Heart right ventricle (tissue), 16 donors: Measurements from ENCODE around the gene MTCL1. TPM values are rescaled to one million over a fixed set of nuclear protein-coding genes. Genes with fewer than 3 reads are reported as not detected.

ENCODE experiments used
- ATAC-seq, 8 donors: fragments of 200-7000 bp; cut with Tn5 transposase; one replicate each; pipeline ENCODE4 v1.9.1; 2020; ENCODE audit warnings: mild to moderate bottlenecking in 8 of 8, moderate library complexity in 8 of 8, moderate number of reproducible peaks in 1 of 8
- DNase-seq, 2 donors: peaks; one replicate each; pipeline ENCODE4 v3.0.0-alpha.2; 2020
- H3K27ac ChIP-seq, 10 donors: fragments of 200-600 bp; sonication (generic) in 2 of 10; one replicate each; pipeline versions ENCODE4 v1.5.0 to v1.8.0; 2020 to 2022; ENCODE audit warnings: mild to moderate bottlenecking in 3 of 10
- H3K27me3 ChIP-seq, 7 donors: fragments of 200-600 bp; one replicate each; pipeline ENCODE4 v1.8.0; 2021 to 2022; ENCODE audit warnings: mild to moderate bottlenecking in 2 of 7
- H3K36me3 ChIP-seq, 9 donors: fragments of 200-600 bp; sonication (generic) in 1 of 9; one replicate each; pipeline versions ENCODE4 v1.5.0 to v1.8.0; 2020 to 2022; ENCODE audit warnings: mild to moderate bottlenecking in 2 of 9
- H3K4me1 ChIP-seq, 9 donors: fragments of 200-600 bp; sonication (generic) in 1 of 9; one replicate each; pipeline versions ENCODE4 v1.5.0 to v1.8.0; 2020 to 2022; ENCODE audit warnings: mild to moderate bottlenecking in 4 of 9
- H3K4me3 ChIP-seq, 10 donors: fragments of 200-600 bp; sonication (generic) in 2 of 10; one replicate each; pipeline versions ENCODE4 v1.5.0 to v1.8.0; 2020 to 2022; ENCODE audit warnings: mild to moderate bottlenecking in 7 of 10, moderate library complexity in 2 of 10
- H3K9me3 ChIP-seq, 11 donors: fragments of 200-600 bp in 10 of 11; sonication (generic) in 2 of 11; one replicate each; pipeline versions ENCODE4 v1.5.0 to v1.8.0; 2013 to 2022; ENCODE audit warnings: mild to moderate bottlenecking in 2 of 11, control low read depth in 1 of 11, moderate library complexity in 1 of 11
- CTCF ChIP-seq, 9 donors: fragments of 200-600 bp; sonication (generic) in 2 of 9; IDR thresholded peaks; one replicate each; pipeline versions ENCODE4 v1.5.0 to v1.8.0; 2021 to 2022; ENCODE audit warnings: antibody characterized with exemption in 9 of 9, mild to moderate bottlenecking in 5 of 9, moderate library complexity in 1 of 9
- WGBS, 2 donors: extraction: QIAGEN DNeasy Blood & Tissue Kit; methylation state at CpG; one replicate each; pipeline ENCODE4 v1.1.7; 2013; ENCODE audit warnings: inconsistent platforms in 1 of 2; 5-methylcytosine and 5-hydroxymethylcytosine counted together
- intact Hi-C, 10 donors: fragments of 100-400 bp; cut with DNase I; formaldehyde crosslinking; loops; one replicate each; pipeline versions ENCODE4 v1.11.1 to v1.14.2; 2022
- polyA plus RNA-seq, 2 donors: library from polyadenylated mRNA; stranded (reverse); fragments of 200-250 nt; gene quantifications; one replicate each; pipeline ENCODE4 v1.2.3, GENCODE V29; 2013
- total RNA-seq, 10 donors: library from RNA; stranded (reverse); fragmentation: NEBNext Ultra II Directional in 3 of 10; extraction: Animal tissue kit (Norgen Biotek cat#: 25700) in 3 of 10; gene quantifications; one replicate each; pipeline versions ENCODE4 v1.2.1 to v1.2.4, GENCODE V29; 2021 to 2023
- donor health status: Arrhythmogenic right ventricular cardiomyopathy.
- donor health status: ischemic (EF 13 %, LVEDD 7.1; RV severe dilation, severe dysfunction).
- donor health status: healthy with polysubstance abuse.
- donor health status: DM: no; HTN: yes; CAD: no.
- donor health status: DM: no; HTN: no; CAD: no.
- donor health status: ischemic (EF 25% LVEDD 6.9; RV normal size, moderate dysfunction).
- donor health status: ischemic (EF 25% LVEDD 5.7; RV mildly dilated, moderate dysfunction).
- donor health status: healthy.
- donor health status: DM: yes; HTN: yes; CAD: no.
- donor health status: Ischemic cardiomyopathy.
- donor health status: ischemic (EF 35%, LVEDD 5.7; RV mildly dilated, moderate dysfunction).
- donor health status: nonischemic (EF 11% LVEDD 7.7; RV severe dilation, severe dysfunction).
- donor health status: DM: yes; HTN: yes; CAD: no.
- donor health status: PGD.
- donor health status: ischemic (EF 29% LVEDD 5.4; RV normal size, mild dysfunction).
- donor health status: nonischemic (EF 23%, LVEDD 6.1; RV moderate dilation, normal function).

The MTCL1 gene
- total and polyA plus RNA-seq, 12 donors: 1.9 to 17.2 (median 8.8) TPM

- no peak for TF ChIP-seq CTCF (IDR thresholded peaks at IDR 0.05)
- WGBS, 2 donors: 81 to 88% methylated on average over 4 of the region's 4 CpGs
These were observed 35.8 kb upstream of the MTCL1 start for GRCh38 chr18:8669571-8669970.

GRCh38 chr18:8673256-8674209 lies 31.8 kb upstream of the MTCL1 start:
- no peaks in the 10 kb centered on the region for H3K9me3 ChIP-seq
- H3K4me3 ChIP-seq: no peak overlapping the region
- H3K36me3 ChIP-seq: no peaks in the 10 kb centered on the region
- no peak for ATAC-seq
- H3K27me3 ChIP-seq: no peaks in the 10 kb centered on the region
- 89 to 92% methylated on average over 9 of the region's 9 CpGs for WGBS, 2 donors
- H3K27ac ChIP-seq: no peak overlapping the region
- intact Hi-C loops: no loop called here
- no peak for DNase-seq
- TF ChIP-seq CTCF (IDR thresholded peaks at IDR 0.05): no peak
- no peaks in the 10 kb centered on the region for H3K4me1 ChIP-seq

More at GRCh38 chr18:8669571-8669970, 35.8 kb upstream of the MTCL1 start:
- H3K27ac ChIP-seq: no peak overlapping the region
- DNase-seq (no peak), ATAC-seq (no peak)
- intact Hi-C loops: no loop called here
- peaks cover 0 to 6% (median 0%) of the 10 kb centered on the region in 7 donors for H3K27me3 ChIP-seq
- H3K4me1 ChIP-seq: no peaks in the 10 kb centered on the region
- H3K9me3 ChIP-seq: no peaks in the 10 kb centered on the region
- H3K4me3 ChIP-seq: no peak overlapping the region
- no peaks in the 10 kb centered on the region for H3K36me3 ChIP-seq

- ATAC-seq: no peak
- Histone ChIP-seq H3K27me3 (no peaks in the 10 kb centered on the region), H3K27ac (no peak overlapping the region), H3K4me1 (no peaks in the 10 kb centered on the region), H3K36me3 (no peaks in the 10 kb centered on the region), H3K4me3 (no peak overlapping the region), H3K9me3 (no peaks in the 10 kb centered on the region)
- WGBS, 2 donors: 93 to 96% methylated on average over 4 of the region's 4 CpGs
- no peak for DNase-seq
- intact Hi-C loops: no loop called here
- TF ChIP-seq CTCF (IDR thresholded peaks at IDR 0.05): no peak
These were observed 30.3 kb upstream of the MTCL1 start for GRCh38 chr18:8675057-8675456.

- 93 to 99% methylated on average over 4 of the region's 4 CpGs for WGBS, 2 donors
- Histone ChIP-seq H3K36me3 (no peaks in the 10 kb centered on the region), H3K4me1 (no peaks in the 10 kb centered on the region), H3K9me3 (no peaks in the 10 kb centered on the region), H3K4me3 (no peak overlapping the region), H3K27ac (no peak overlapping the region), H3K27me3 (peaks cover 0 to 3% (median 0%) of the 10 kb centered on the region in 7 donors)
- TF ChIP-seq CTCF (IDR thresholded peaks at IDR 0.05): no peak
- ATAC-seq (no peak), DNase-seq (no peak)
- intact Hi-C loops: no loop called here
These were observed 24.2 kb upstream of the MTCL1 start for GRCh38 chr18:8681196-8681595.
